ENCODE measurements around the gene ADAMTS9. TPM values are rescaled to one million over a fixed set of nuclear protein-coding genes. Genes with fewer than 3 reads are reported as not detected.

Gene ADAMTS9
- not detected in 2 replicates for total RNA-seq

GRCh38 chr3:64687781-64688604 lies at the start of gene ADAMTS9:
TSS of gene ADAMTS9 (minus strand) at chr3:64688000. CDS start at chr3:64687657, 343 bp downstream.
- intact Hi-C loops (cut with micrococcal nuclease), result no loop called here

- intact Hi-C loops (cut with micrococcal nuclease), result no loop called here
Measured at GRCh38 chr3:64732576-64732975, 44.8 kb upstream of the ADAMTS9 start.

GRCh38 chr3:64730681-64731080 lies 42.9 kb upstream of the ADAMTS9 start:
- intact Hi-C loops (cut with micrococcal nuclease), result no loop called here

- intact Hi-C loops (cut with micrococcal nuclease), result no loop called here
Measured at GRCh38 chr3:64728994-64729393, 41.2 kb upstream of the ADAMTS9 start.

GRCh38 chr3:64728428-64728827 lies 40.6 kb upstream of the ADAMTS9 start:
- intact Hi-C loops (cut with micrococcal nuclease), result no loop called here

GRCh38 chr3:64726414-64727090 lies 38.8 kb upstream of the ADAMTS9 start:
- intact Hi-C loops (cut with micrococcal nuclease), result no loop called here

- intact Hi-C loops (cut with micrococcal nuclease), result no loop called here
Measured at GRCh38 chr3:64718976-64719375, 31.2 kb upstream of the ADAMTS9 start.

GRCh38 chr3:64717872-64718613 lies 30.2 kb upstream of the ADAMTS9 start:
- intact Hi-C loops (cut with micrococcal nuclease), result no loop called here

- intact Hi-C loops (cut with micrococcal nuclease), result no loop called here
Measured at GRCh38 chr3:64717411-64717810, 29.6 kb upstream of the ADAMTS9 start.

GRCh38 chr3:64716110-64716710 lies 28.4 kb upstream of the ADAMTS9 start:
- intact Hi-C loops (cut with micrococcal nuclease), result no loop called here

- intact Hi-C loops (cut with micrococcal nuclease), result no loop called here
Measured at GRCh38 chr3:64715211-64715982, 27.6 kb upstream of the ADAMTS9 start.

GRCh38 chr3:64708456-64708855 lies 20.7 kb upstream of the ADAMTS9 start:
- intact Hi-C loops (cut with micrococcal nuclease), result no loop called here

- intact Hi-C loops (cut with micrococcal nuclease), result no loop called here
Measured at GRCh38 chr3:64705946-64706345, 18.1 kb upstream of the ADAMTS9 start.

- intact Hi-C loops (cut with micrococcal nuclease), result no loop called here
Measured at GRCh38 chr3:64696896-64697295, 9.1 kb upstream of the ADAMTS9 start.

- intact Hi-C loops (cut with micrococcal nuclease), result no loop called here
Measured at GRCh38 chr3:64694114-64694513, 6.3 kb upstream of the ADAMTS9 start.

- intact Hi-C loops (cut with micrococcal nuclease), result no loop called here
Measured at GRCh38 chr3:64693031-64693430, 5.2 kb upstream of the ADAMTS9 start.

- intact Hi-C loops (cut with micrococcal nuclease), result no loop called here
Measured at GRCh38 chr3:64691051-64691450, 3.3 kb upstream of the ADAMTS9 start.

- intact Hi-C loops (cut with micrococcal nuclease), result no loop called here
Measured at GRCh38 chr3:64687086-64687780, 567 bp downstream of the ADAMTS9 start.

- intact Hi-C loops (cut with micrococcal nuclease), result no loop called here
Measured at GRCh38 chr3:64686446-64686908, 1.3 kb downstream of the ADAMTS9 start.

- intact Hi-C loops (cut with micrococcal nuclease), result no loop called here
Measured at GRCh38 chr3:64685800-64686445, 1.9 kb downstream of the ADAMTS9 start.

Data from T-helper 2 cell treated with Interferon-gamma antibody and Interleukin-4, amounts not matched to agents 100 ng/mL and 5 ng/mL, for 36 hours (primary cell).